Astrocyte of the cerebellum (primary cell): Measurements from ENCODE around the gene FREM2.

Experiments used
- DNase-seq: peaks from one replicate; pipeline ENCODE4 v3.0.0-alpha.2; 2011; ENCODE audit warnings: low read depth
- H3K4me3 ChIP-seq: 2 replicates; pipeline ENCODE4 v1.5.1; 2011; ENCODE audit warnings: mild to moderate bottlenecking, low read depth, low read length, moderate library complexity
- CTCF ChIP-seq: IDR thresholded peaks from 2 replicates; pipeline ENCODE4 v1.5.1; 2012; ENCODE audit warnings: low read length, low read depth, moderate library complexity, mild to moderate bottlenecking; ENCODE audit errors: missing control alignments
- in situ Hi-C: cut with HindIII; loops from 2 replicates; pipeline ENCODE4 v1.10.0; 2017; ENCODE audit warnings: low sequenced_read_pairs

FREM2 gene

GRCh38 chr13:38703255-38703654 is 16.4 kb downstream of the FREM2 start:
- in situ Hi-C loops, result no loop called here
- no peak overlapping the region for H3K4me3 ChIP-seq
- no peak for TF ChIP-seq CTCF
- DNase-seq, result no peak

- no peak for TF ChIP-seq CTCF
- DNase-seq, result no peak
- in situ Hi-C loops, result no loop called here
- H3K4me3 ChIP-seq, result no peak overlapping the region
Observed at GRCh38 chr13:38705365-38705764, 18.5 kb downstream of the FREM2 start.

- TF ChIP-seq CTCF, result no peak
- H3K4me3 ChIP-seq, result no peak overlapping the region
- in situ Hi-C loops, result no loop called here
- no peak for DNase-seq
Observed at GRCh38 chr13:38707460-38707859, 20.6 kb downstream of the FREM2 start.

GRCh38 chr13:38713046-38713445 is 26.2 kb downstream of the FREM2 start:
- DNase-seq, result no peak
- in situ Hi-C loops, result no loop called here
- H3K4me3 ChIP-seq, result no peak overlapping the region
- no peak for TF ChIP-seq CTCF

- TF ChIP-seq CTCF, result no peak
- H3K4me3 ChIP-seq, result no peak overlapping the region
- no peak for DNase-seq
- in situ Hi-C loops, result no loop called here
Observed at GRCh38 chr13:38718374-38718773, 31.5 kb downstream of the FREM2 start.

- no peak overlapping the region for H3K4me3 ChIP-seq
- DNase-seq, result no peak
- no peak for TF ChIP-seq CTCF
- in situ Hi-C loops, result no loop called here
Observed at GRCh38 chr13:38730332-38730731, 43.5 kb downstream of the FREM2 start.

GRCh38 chr13:38733146-38733545 is 46.3 kb downstream of the FREM2 start:
- TF ChIP-seq CTCF, result no peak
- no peak overlapping the region for H3K4me3 ChIP-seq
- no peak for DNase-seq
- in situ Hi-C loops, result no loop called here
